Activated gamma-delta T cell (primary cell): Measurements from ENCODE around the gene SH3BP5.

Experiments
- DNase-seq: peaks from one replicate; lab custom pipeline; 2025; lab: John Stamatoyannopoulos, UW

The SH3BP5 gene

DNA sequence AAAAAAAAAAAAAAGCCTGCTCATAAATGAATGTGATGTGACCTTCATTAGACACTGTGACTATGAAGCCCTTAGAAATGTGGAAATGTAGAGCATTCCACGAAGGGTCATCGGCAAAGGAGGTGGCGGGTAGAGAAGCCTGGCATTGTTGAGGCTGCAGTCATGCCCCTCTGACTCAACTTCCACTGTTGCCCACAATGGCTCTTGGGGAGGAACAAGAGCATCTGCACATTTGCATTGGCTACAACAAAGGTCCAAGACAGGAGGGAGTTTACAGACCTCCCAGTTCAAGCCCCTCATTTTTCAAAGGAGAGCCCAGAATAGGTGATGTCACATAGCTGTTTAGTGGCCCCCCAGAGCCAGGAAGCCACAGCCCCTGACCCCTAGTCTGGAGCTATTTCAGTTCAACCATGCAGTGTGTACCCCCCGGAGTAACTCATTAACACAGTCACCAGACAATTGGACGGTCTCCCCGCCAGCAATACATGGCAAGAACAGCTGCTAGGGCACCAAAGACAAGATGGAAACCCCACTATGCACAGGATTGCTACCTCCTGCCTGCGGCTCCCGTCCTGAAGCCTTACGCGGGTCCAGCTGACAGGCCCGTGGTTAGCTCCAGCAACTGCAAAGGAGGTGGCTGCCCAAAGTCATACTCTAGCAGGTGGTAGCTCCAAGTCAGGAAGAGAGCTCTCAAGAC lies 56.2 kb downstream of the SH3BP5 start:
- no peak for DNase-seq

GRCh38 chr3:15273227-15273626 lies 59.2 kb downstream of the SH3BP5 start:
- no peak for DNase-seq

- no peak for DNase-seq
Measured at GRCh38 chr3:15272426-15273196, 59.8 kb downstream of the SH3BP5 start.

DNA sequence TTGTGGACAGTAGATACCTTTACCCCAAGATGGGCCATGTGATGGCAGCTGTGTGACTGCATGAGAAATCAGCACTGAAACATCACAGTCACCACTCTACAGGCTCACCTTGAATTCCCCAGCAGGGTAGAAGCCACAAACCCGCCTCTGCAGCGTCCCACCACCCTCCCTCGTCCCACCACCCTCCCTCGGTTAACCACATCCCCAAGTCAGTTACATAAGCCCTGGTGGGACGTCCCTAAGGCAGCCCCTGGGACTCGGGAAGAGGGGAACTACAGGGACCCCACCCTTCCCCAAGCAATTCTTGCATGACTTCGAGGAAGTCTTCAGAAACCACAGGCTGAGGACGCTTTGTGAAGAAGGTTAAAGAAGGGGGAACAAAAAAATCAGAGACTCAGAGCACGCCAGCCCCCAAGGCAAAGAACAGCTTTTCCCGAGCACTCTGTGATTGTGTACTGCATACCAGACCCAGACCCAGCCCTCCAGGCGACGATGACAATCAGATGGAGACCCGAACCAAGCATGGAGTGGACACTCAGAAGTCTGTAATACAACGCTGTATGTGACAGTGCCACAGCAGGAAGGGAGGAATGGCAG lies 60.5 kb downstream of the SH3BP5 start:
- peak; percentile 30 for DNase-seq

GRCh38 chr3:15271030-15271429 lies 61.4 kb downstream of the SH3BP5 start:
- no peak for DNase-seq

DNA sequence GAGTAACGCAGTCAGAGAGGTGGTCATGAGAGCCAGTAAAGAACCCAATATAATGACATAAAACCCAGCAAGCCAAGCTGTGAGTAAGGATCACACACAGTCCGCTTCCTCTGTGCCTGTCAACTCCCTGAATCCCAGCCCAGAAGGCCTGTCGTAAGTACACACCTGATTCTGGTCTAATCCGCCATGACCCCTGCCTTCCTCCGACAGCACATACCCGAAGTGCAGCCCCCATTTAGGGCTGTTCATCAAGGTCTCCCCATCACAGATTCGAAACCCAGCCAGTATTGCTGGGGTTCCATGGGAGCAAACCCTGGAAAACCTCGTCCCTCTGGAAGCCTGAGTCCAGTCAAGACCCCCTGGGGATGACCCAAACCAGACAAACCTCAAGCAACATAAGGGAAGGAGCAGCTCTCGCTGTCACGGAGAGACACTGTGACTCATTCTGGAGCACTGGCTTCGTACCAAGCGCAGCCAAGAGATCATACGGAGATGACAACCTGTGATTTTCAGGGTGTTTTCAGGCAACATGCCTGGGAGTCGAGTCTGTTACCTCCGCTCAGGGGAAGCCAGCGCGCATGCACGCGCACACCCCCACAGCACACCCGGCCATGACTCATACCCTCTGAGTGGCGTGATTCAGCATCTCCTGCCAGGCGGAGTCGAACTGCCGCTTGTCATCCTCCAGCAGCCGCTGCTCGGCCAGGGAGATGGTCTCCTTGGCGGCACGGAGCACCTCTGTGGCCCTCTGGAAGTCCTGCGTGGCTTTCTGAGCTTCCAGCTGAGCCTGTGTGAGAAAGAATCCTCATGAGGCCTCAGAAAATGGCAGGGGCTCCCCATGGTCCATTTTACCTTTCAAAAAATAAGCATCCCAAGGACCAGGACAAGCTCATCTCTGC lies 63.0 kb downstream of the SH3BP5 start:
- DNase-seq: peak; percentile 84

GRCh38 chr3:15268033-15268631 lies 64.3 kb downstream of the SH3BP5 start:
- DNase-seq: peak; percentile 26

- no peak for DNase-seq
Measured at GRCh38 chr3:15267502-15267901, 64.9 kb downstream of the SH3BP5 start.

- no peak for DNase-seq
Measured at GRCh38 chr3:15266510-15267376, 65.6 kb downstream of the SH3BP5 start.

DNA sequence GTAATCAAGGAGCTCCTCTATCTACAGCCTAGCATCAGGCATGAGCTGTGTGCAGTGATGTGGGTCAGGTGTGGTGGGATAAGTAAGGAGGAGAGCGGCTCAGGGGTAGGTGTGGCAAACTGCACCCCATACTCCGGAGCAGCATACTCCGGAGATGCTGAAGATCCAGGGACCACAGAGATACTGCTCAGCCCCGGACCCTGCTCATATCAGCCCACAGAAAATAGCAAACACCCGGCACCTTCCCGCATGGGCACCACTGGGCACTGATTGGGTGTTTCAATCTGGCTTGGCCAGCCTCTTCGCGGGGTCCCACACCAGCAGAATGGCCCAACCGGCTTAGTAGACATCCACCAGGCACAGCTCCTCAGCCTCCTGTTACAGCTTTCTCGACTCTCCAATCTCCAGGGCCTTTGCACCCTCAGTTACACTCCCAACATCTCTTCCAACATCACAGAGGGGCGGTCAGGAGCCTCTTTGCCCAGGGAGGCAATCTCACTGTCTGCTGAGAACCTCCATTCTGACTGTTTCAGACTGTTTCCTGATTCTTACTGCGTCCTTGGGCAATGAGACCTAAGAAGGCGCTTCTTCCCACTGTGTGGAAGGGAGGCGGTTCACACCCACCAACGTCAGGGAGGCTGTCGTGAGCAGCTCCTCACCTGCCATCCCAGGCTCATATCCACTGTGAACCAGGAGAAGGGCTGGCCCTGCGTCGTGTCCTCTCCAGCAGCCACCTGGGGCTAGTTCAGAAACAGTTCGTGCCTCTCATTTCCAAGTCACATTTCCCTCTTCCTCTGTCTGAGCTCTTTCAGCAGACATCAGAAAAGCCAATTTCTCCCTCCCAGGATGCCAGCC lies 66.5 kb downstream of the SH3BP5 start:
- DNase-seq: no peak

- DNase-seq: no peak
Measured at GRCh38 chr3:15264486-15264885, 67.9 kb downstream of the SH3BP5 start.

DNA sequence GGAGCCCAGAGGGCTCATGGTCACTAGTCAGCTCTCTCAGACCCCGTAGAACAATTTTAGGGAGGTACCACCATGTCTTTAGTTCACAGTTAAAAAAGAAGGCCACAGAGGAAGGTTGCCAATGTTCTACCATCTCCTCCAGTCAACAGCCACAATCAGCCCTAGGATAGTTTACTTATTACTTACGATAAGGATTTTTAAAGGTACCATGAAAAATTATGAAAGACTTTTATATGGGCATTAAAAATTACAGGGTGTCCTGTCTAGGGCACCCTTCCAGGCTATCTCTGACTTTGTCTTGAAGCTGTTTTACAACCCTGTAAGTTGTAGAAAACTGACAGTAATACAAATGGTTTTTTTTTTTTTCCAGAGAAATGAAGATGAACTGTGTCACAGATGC lies 68.5 kb downstream of the SH3BP5 start:
- DNase-seq: no peak

GRCh38 chr3:15263120-15263519 lies 69.3 kb downstream of the SH3BP5 start:
- DNase-seq: no peak

DNA sequence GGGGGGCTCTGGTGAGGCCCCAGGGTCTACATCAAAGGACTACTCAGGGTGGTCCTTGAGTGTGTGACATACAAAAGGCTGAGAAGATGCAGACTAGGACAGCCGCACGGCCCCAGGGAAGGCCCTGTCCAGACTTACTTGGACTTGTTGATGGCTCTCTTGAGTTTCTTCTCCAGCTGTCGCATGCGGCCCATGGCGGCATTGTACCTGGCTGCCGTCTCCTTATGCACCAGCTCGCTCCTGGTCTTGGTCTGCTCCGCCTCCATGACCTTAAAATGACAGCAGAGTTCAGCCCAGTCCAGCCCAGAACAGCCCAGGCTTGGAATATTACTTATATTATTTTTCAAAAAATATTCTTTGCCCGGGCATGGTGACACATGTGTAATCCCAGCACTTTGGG lies 70.4 kb downstream of the SH3BP5 start:
- no peak for DNase-seq

- no peak for DNase-seq
Measured at GRCh38 chr3:15261274-15261673, 71.1 kb downstream of the SH3BP5 start.

GRCh38 chr3:15260531-15260930 lies 71.9 kb downstream of the SH3BP5 start:
- DNase-seq: no peak

DNA sequence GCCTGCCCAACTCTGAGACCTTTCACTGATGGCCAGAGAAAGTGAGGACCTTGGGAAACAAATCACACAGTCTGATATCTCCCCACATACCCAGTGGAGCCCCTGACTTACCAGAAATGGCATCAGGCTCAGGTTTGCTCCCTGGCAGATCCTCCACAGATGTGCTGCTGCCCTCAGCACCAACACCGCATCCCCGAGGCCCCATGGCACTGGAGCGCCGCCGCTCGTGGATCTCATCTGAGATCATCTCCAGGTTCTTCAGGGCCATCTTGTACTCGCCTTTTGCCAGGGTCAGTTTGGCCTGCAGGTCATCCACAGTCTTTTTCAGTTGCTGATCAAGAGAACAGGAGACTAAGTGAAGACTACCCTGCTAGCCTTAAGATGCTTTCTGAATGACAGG lies 73.7 kb downstream of the SH3BP5 start:
- DNase-seq: no peak

- DNase-seq: no peak
Measured at GRCh38 chr3:15256861-15257341, 75.5 kb downstream of the SH3BP5 start.

DNA sequence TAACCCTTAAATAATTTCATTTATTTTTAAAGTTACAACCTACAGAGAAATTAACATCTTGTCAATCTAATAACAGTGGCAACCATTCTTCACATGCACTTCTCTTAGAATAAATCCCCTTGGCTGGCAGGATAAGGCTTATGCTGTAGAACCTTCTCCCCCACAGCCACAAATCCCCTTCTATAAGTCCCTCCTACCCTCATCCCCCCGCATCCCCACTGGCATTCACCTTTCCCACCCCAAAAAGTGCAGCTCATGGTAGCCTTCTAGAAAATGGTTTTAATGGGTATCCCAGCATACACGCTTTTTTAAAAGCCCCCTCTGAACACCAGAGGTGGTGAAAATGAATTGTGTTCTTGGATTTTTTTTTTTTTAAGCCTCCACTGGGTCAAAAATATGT lies 77.2 kb downstream of the SH3BP5 start:
- DNase-seq: no peak
